Right atrium auricular region (tissue), 2 donors: ENCODE results near the gene EMC1. TPM values are rescaled to one million over a fixed set of nuclear protein-coding genes. Genes with fewer than 3 reads are reported as not detected.
"Not testable (repeated sequence)": the region's sequence is repeated elsewhere in the genome, so short reads cannot be mapped to it uniquely, and the experiment has no call there.

ENCODE experiments used
- DNase-seq: peaks from one replicate; pipeline ENCODE4 v3.0.0-alpha.2; 2019; ENCODE audit warnings: low spot score
- H3K27ac ChIP-seq, 2 donors: fragments of 200-600 bp; sonication (generic); 1 replicate in 1 of 2; 2 replicates in 1 of 2; pipeline ENCODE4 v1.5.1; 2016 to 2019
- H3K27me3 ChIP-seq, 2 donors: fragments of 200-600 bp; sonication (generic); one replicate each; pipeline versions ENCODE4 v1.5.1 to v1.6.0; 2017 to 2019
- H3K36me3 ChIP-seq: fragments of 200-600 bp; sonication (generic); one replicate; pipeline ENCODE4 v1.5.1; 2016
- H3K4me1 ChIP-seq, 2 donors: fragments of 200-600 bp; sonication (generic); one replicate each; pipeline versions ENCODE4 v1.5.1 to v1.6.0; 2017 to 2019
- H3K4me3 ChIP-seq, 2 donors: fragments of 200-600 bp; sonication (generic); 1 replicate in 1 of 2; 2 replicates in 1 of 2; pipeline ENCODE4 v1.5.1; 2017 to 2019; ENCODE audit warnings: mild to moderate bottlenecking in 1 of 2, moderate library complexity in 1 of 2
- H3K9me3 ChIP-seq, 2 donors: fragments of 200-600 bp; sonication (generic); one replicate each; pipeline ENCODE4 v1.5.1; 2019
- CTCF ChIP-seq, 2 donors: fragments of 200-600 bp; sonication (generic); IDR thresholded peaks; one replicate each; pipeline ENCODE4 v1.5.1; 2019; ENCODE audit warnings: antibody characterized with exemption in 2 of 2
- total RNA-seq, 2 donors: library from RNA; depleted of rRNA; stranded (reverse); fragments of >200 nt; gene quantifications; one replicate each; pipeline ENCODE4 v1.1.0, GENCODE V29; 2016

The EMC1 gene
- total RNA-seq, 2 donors from 2014 or later: 30.7 to 36.7 TPM

DNA sequence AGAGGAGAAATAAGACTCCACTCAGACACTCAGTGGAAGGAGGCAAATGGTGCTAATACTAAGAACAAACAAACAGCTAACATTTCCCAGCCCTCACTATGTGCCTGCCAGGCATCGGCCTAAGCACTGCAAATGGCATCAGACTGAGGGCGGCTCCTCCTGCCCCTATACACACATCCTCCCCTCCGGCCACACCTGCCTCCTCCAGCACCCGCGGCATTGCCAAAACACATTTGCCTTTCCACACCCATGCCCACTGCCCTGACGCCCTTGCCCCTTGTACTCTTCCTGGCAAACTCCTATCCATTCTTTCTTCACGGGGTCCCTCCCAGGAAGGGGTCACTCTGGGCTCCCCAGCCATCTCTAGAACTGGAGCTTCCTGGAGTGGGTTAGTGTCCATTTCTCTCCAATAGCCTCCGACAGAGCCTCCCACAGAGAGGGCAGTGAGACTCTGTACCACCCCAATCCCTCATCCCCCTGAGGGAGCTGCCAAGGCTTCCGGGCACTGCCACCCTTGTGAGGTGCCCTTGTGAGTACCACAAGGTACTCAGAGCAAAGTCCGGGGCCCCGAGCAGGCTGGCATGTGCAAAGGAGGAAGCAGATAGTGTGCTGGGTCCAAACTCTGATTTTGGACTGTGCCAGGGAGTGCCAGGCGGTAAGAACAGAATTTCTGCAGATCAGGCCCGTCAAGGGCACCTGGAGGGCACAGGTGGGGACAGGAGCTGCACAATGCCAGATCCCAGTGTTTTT is 36.3 kb upstream of the EMC1 start:
- Histone ChIP-seq H3K9me3 (no peaks in the 10 kb centered on the region), H3K36me3 (no peaks in the 10 kb centered on the region), H3K4me1 (peaks cover 0 to 7% of the 10 kb centered on the region in 2 donors), H3K27ac (no peak overlapping the region), H3K27me3 (no peaks in the 10 kb centered on the region), H3K4me3 (no peak overlapping the region)
- no peak for TF ChIP-seq CTCF (IDR thresholded peaks at IDR 0.05)
- DNase-seq: no peak

- not testable (repeated sequence) for H3K27me3 ChIP-seq, H3K27ac ChIP-seq, DNase-seq, H3K36me3 ChIP-seq, H3K4me3 ChIP-seq, H3K9me3 ChIP-seq, H3K4me1 ChIP-seq
Observed at GRCh38 chr1:19285807-19286206, 34.5 kb upstream of the EMC1 start.

DNA sequence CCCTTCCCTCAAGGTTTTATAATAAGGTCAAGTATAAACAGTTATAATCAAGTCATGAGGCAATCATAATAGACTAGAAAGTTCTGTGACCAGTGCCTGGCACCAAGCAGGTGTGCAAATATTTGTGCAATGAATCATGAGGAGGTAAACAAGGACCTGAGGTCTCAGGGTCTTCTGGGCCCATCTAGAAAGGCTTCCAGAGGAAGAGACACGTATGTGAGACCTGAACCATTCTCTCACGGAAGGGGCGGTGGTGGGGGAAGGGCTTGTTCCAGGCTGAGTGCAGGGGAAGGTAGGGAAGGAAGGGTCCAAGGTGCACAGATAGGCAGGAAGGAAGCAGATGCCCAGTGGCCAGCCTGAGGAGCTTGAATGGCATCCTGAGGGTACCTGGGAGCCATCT is 34.0 kb upstream of the EMC1 start:
- not testable (repeated sequence) for DNase-seq

GRCh38 chr1:19284881-19285280 is 33.6 kb upstream of the EMC1 start:
- Histone ChIP-seq H3K4me3 (no peak overlapping the region), H3K9me3 (no peaks in the 10 kb centered on the region), H3K36me3 (no peaks in the 10 kb centered on the region), H3K27me3 (no peaks in the 10 kb centered on the region), H3K27ac (no peak overlapping the region), H3K4me1 (peaks cover 0 to 7% of the 10 kb centered on the region in 2 donors)
- TF ChIP-seq CTCF (IDR thresholded peaks at IDR 0.05): no peak
- no peak for DNase-seq

More for the DNA sequence above, 34.0 kb upstream of the EMC1 start:
- not testable (repeated sequence) for H3K36me3 ChIP-seq, H3K4me1 ChIP-seq, H3K27me3 ChIP-seq, H3K27ac ChIP-seq, H3K9me3 ChIP-seq, H3K4me3 ChIP-seq

- no peaks in the 10 kb centered on the region for H3K9me3 ChIP-seq
- no peak overlapping the region for H3K4me3 ChIP-seq
- no peaks in the 10 kb centered on the region for H3K36me3 ChIP-seq
- no peak for TF ChIP-seq CTCF (IDR thresholded peaks at IDR 0.05)
- no peak for DNase-seq
- no peak overlapping the region for H3K27ac ChIP-seq
- no peaks in the 10 kb centered on the region for H3K27me3 ChIP-seq
- peaks cover 0 to 3% of the 10 kb centered on the region in 2 donors for H3K4me1 ChIP-seq
Observed at GRCh38 chr1:19283891-19284290, 32.6 kb upstream of the EMC1 start.

DNA sequence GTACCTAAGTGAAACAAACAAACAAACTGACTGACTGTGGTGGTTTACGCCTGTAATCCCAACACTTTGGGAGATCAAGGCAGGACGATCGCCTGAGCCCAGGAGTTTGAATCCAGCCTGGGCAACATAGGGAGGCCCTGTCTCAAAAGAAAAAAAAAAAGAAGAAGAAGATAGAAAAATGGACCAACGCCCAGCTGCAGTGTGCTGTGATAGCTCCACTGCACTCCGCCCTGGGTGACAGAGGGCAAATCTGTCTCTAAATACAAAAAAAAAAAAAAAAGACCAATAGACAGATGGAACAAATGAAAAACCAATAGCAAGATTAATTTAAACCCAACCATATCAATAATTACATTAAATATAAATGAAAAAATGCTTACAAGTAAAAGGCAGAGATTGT is 23.3 kb upstream of the EMC1 start:
- no peak for DNase-seq
- no peak overlapping the region for H3K4me3 ChIP-seq
- no peak overlapping the region for H3K27ac ChIP-seq
- no peaks in the 10 kb centered on the region for H3K36me3 ChIP-seq
- TF ChIP-seq CTCF (IDR thresholded peaks at IDR 0.05): no peak
- no peaks in the 10 kb centered on the region for H3K27me3 ChIP-seq
- H3K9me3 ChIP-seq: no peaks in the 10 kb centered on the region
- no peaks in the 10 kb centered on the region for H3K4me1 ChIP-seq

- H3K36me3 ChIP-seq, H3K4me1 ChIP-seq, H3K9me3 ChIP-seq, H3K27ac ChIP-seq, DNase-seq, H3K27me3 ChIP-seq, H3K4me3 ChIP-seq: not testable (repeated sequence)
Observed at GRCh38 chr1:19273844-19274531, 22.7 kb upstream of the EMC1 start.
